DMS53 treated with DMSO at 0.1 percent for 48 hours (cell line): ENCODE measurements around the gene PLOD3.

Experiments used
- DNase-seq: peaks from one replicate; lab custom pipeline; 2025; ENCODE audit not compliant: unreplicated experiment; lab: John Stamatoyannopoulos, UW

The PLOD3 gene

DNA sequence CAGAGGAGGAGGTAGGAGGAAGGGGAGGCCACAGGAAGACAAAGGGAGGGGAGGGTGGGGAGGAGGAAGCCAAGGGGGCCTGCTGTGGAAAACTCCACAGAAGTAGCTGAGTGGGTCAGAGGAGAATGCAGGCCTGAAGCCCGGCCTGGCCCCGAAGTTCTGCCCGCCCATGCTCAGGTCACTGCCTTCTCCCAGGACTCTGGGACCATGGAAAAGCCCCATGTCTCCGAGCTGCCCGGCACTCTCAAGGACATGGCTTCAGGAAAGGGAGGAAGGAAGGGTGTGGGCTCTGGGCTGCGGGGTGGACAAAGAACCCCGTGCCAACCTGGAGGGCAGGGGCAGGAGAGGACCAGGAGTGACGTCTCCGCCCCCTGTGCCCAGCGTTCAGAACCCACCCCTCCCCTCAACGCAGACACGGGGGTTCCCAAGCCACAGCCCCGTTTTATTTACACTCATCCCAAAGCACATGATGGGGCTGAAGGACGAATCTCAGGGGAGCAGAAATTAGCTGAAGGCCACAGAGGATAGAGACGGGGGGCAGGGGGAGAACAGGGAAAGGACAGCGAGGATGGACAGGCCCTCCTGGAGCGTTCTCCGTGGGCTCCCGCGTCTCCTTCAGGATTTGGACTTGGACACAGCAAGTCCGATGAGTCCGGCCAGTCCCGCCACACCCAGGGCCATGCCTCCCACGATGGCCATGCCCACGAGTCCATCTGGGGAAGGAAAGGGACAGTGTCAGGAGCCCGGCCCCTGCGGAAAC lies 22.0 kb upstream of the PLOD3 start:
- DNase-seq: no peak

DNA sequence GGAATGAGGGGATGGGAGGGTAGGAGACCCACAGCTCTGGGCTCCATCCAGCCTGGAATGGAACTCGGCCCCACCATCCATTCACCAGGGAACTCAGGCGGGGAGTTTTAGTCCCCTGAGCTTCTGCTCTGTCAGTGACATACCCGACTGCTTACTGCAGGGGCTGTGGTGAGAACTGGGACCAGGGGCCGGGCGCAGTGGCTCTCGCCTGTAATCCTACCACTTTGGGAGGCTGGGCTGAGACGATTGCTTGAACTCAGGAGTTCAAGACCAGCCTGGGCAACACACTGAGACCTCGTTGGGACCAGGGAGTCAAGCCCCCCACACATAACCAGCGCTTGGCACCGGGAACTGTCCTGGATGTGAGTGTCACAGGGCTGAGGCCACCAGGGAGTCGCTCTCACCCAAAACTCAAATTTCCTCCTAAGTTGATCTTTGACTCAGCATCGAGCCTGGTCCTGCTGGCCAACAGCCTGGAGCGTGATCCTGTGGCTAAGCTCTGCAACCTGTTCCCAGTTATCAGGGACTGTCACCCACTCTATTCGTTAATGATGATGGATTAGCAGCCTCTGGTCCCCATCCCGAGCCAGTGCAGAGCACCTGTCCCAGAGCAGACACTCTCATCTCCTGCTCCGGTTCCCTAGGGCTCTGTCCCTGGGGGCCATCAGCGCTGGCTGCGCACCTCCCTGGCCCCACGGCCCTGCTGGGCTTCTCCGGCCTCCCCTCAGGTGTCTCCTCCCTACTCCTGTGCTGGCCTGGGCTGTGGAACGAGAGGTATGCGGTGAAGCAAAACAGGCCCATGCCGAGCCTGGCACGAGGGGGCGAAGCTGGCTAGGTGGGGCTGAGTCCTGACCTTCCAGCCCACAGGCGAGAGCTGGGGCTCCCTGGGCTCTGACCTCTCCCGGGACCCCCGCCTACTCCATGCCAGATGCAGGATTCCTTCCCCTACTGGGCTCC lies 21.1 kb upstream of the PLOD3 start:
- DNase-seq: no peak

DNA sequence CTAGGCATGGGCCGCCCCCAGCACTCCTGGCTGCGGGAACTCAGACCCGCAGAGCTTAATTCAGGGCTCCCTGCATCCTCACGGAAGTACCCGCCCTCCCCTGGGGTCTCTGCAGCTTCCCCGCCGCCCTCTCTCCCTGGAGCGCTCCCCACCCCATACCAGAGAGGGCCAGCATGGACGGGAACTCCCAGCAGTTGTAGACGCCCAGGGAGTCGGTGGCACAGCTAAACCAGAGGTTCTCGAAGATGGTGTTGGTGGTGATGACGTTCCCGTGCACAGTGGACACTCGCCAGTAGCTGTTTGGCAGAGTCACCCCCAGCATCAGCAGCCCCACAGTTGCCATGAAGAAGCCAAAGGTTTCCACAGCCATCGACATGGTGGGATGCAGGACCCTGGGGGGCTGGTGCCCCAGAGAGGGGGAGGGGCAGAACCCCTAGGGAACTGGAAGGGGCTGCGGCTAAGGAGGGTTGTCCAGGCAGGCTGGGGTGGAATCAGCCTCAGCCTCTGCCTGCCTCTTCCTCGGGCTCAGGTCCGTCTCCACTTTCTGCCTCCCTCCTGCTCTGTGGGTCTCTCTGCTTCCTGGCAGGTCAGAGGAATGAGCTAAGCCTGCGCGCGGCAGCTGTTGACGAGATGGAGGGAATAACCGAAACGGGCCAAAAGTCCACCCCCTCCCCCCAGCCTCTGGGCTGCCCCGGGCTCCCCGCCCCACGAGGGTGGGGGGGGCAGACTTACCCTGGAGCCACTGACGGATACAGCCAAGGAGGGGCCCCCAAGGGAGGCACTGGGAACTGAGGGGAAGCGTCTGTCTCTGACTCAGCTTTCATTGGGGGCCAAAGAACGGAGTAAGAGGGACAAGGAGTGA lies 20.1 kb upstream of the PLOD3 start, which contains the start of gene CLDN15:
CLDN15 (minus strand) TSS at position 597 of the 862 bp plus-strand sequence; CDS start at position 376, 221 bp downstream.
- DNase-seq: no peak

DNA sequence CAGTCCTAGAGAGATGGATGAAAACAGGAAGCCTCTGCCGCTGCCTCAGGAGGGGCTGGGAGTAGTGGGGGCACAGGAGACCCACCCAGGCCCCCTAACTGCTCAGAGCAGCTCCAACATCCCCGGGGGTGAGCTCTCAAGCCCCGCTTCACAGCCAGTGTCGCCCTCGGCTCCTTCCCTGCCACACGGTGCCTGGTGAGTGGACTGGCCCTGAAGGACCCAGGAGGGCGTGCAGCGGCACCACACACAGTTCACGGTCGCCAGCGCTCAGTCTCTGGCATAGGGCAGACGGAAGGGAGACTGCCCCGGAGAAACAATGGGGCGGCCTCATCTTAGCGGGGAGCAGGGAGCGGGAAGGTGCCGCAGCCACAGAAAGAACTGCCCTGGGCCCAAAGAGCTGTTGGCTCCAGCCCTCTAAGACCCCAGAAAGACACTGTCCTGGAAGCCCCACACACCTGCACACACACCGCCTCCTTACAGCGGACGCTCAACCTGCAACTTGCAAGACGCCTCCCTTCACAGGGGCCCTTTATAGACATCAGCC lies 19.0 kb upstream of the PLOD3 start:
- no peak for DNase-seq

DNA sequence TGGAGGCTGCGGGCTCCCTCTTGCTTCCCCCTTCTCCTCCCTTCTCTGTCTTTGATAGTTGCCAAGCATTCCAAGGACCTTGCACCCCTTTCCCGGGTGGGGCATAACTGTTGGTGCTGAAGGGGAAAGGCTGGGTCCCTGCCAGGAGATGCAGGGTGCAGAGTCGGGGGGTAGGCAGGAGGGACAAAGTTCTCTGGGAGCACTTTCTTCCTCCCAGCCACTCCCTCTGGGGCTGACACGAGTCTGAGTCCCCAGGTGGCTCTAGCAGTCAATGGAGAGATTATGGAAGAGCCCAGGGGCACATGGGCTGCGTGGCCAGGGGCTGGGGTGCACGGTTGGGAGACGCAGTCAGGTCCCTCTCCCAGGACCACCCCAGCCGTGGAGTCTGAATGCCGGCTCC lies 18.1 kb upstream of the PLOD3 start:
- no peak for DNase-seq

DNA sequence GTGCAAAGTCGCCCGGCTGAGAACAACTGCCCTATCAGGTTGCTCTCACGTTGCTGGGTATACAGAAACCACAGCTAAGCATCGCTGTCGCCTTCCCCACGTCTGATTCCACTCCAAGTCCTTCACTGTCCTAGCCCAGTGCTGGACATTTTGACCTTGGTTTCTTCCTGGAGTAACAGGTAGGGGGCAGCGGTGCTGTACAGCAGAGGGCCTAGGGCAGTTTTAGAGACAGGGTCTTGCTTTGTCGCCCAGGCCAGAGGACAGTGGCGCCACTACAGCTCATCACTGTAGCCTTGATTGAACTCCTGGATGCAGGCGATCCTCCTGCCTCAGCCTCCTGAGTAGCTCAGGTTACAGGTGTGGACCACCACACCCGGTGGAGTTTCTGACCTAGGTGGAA lies 17.7 kb upstream of the PLOD3 start:
- DNase-seq: no peak

DNA sequence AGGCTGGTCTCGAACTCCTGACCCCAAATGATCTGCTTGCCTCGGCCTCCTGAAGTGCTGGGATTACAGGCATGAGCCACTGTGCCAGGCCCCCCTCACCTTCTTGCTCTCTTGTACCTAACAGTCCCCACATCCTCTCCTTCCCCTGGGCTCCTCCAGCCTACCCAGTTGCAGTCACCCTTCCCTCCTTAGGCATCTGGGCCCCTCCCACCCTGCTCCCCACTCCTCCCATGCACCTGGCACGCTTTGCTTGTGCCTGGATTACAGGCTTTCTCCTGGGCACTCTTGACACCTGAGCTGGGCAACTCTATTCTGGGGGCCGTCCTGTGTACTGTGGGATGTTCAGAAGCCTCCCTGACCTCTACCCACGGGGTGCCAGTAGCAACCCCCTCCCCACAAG lies 17.3 kb upstream of the PLOD3 start:
- no peak for DNase-seq

DNA sequence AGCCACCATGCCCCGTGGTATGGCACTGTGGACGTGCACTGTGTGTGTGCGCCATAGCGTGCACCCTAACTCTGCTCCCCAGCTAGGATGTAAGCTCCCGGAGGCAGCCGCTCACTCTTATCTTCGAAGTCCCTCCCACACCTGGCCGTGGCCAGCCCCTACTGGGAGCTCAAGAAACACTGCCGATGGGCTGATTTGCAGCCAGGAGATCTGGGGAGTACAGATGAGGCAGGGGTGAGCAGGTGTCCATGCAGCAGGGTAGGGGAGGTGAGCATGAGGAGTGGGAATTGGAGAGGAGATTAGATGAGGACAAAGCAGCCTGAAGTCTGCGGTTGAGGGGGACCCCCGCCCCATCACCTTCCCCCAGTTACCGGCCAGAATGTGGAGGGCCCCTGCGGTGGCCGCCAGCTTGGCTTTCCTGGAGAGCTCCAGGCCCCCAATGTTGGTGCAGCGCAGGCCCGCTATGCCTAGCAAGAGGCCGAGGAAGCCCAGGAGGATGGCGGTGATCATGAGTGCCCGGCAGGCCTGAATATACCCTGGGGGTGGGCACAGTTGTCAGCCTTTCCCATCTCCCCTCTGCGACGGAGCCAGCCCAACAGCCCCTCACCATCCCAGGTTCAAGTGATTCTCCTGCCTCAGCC lies 16.6 kb upstream of the PLOD3 start:
- no peak for DNase-seq

DNA sequence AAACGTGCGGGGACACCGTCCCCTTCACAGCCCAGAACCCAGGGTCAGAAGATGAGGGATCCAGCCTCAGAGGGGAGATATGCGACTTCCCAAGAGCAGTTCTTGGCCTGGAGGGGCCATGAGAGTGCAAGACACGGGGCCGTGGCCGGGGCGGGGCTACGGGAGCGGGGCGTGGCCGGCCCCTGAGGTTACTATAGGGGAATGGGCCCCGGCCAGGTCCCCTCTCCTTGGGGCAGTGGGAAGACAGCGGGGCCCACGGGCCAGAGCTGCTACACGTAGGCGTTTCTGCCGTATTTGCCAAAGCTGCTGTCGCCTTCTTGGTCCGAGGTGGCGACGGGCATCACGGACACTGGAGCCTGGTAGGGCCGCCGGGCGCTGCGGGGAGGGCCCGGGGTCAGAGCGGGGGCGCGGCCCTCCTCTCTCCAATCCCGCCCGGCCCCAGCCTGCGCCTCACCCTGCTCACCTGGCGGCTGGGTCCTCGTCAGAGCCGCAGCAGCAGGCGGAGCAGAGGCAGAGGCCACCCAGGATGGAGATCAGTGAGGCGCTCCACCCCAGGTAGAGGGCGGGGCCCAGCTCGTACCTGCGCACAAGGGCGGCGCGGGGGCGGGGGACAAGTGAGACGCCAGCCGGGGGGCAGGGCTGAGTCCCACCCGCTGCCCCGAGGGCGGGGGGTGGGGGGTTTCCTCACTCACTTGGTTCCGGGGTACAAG lies 14.9 kb upstream of the PLOD3 start:
- peak; percentile 84 for DNase-seq

DNA sequence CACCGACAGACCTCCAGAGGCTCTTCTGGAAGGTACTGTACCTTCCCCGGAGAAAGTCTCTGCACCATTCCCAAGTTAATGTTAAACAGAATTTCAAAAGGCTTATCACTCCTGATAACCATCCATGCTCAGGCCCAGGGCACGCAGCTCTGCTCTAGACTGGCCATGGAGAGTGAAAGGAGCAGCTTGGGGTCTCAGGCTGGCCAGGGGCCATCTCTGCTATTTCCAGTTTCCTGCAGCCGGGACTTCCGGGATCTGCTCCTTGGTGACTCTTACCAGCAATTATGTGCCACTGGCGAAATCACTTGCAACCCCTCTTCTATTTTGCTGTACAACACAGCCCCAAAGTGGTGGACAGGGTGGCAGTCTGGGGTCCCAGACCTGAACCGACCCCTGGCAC lies 14.3 kb upstream of the PLOD3 start:
- no peak for DNase-seq

DNA sequence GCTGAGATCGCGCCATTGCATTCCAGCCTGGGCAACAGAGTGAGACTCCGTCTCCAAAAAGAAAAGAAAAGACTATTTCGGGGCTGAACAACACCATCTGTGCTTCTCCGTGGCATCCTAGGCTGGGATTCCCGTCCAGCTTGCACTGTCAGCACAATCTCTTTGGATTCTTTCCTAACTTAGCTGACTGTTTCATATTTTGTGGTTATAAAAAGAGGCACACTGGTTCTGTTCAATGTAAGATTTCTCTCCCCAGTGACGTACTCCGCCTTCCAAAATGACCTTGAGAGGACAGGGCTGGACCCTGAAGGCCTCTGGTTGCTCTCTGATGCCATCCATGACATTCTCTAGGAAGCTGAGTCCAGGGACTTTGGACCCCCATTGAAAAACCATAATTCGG lies 9.3 kb upstream of the PLOD3 start:
- no peak for DNase-seq

DNA sequence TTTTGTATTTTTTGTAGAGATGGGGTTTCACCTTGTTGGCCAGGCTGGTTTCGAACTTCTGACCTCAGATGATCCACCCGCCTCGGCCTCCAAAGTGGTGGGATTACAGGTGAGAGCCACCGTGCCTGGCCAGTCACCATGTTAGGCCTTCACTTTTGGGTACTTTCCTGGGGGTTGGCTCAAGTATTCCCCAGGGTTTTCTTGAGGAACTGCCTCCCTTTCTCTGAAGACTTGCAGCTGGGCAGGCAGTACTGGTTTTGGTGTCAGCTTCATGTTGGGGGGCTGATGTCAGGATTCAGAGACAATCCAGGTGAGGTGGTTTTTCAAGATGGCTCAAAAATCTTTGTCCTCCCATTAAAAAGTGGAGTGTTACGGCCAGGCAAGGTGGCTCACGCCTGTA lies 8.3 kb upstream of the PLOD3 start:
- DNase-seq: no peak

DNA sequence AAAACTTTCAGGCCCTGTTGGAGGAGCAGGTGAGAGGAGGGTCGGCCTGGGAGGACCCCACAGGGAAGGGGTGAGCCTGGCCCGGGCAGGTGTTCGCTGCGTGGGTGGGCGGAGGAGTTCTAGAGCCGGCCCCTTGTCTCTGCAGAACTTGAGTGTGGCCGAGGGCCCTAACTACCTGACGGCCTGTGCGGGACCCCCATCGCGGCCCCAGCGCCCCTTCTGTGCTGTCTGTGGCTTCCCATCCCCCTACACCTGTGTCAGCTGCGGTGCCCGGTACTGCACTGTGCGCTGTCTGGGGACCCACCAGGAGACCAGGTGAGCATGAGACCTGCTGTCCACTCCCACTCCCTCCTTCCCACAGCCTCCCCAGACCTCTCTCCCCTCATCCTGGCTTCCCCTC lies 6.1 kb upstream of the PLOD3 start:
- DNase-seq: no peak

DNA sequence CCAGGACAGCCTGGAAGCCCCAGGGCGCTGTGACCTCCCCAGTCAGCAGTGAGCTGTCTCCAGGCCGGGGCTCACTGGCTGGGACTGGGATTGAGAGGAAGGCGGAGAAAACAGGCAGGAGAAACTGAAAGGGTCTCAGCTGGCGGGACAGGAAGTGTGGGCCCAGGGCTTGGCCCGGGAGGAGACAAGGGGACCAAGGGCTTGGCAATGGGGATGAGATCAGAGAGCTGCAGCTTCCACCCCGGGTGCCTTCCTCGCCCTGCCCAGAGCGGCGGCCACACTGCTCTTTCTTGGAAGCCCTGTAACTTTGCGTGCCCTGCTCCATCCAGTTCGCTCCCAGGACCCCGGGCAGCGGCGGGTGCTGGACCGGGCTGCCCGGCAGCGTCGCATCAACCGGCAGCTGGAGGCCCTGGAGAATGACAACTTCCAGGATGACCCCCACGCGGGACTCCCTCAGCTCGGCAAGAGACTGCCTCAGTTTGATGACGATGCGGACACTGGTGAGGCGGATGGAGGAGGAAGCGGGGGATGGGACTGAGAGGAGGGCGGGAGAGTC lies 5.0 kb upstream of the PLOD3 start:
- DNase-seq: no peak

DNA sequence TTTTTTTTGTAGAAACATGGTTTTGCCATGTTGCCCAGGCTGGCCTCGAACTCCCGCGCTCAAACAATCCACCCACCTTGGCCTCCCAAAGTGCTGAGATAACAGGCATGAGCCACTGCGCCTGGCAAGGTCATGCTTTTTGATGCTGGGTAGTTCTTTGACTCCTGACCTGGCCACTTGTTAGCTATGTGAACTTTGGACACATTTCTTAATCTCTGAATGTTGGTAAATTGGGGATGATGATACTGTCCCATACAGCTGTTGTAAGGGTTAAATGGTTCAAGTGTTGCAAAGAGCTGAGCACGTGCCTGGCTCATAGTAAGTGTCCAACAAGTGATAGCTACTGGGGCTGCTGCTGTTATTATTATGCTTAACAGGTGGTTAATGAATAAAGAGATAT lies 2.9 kb upstream of the PLOD3 start:
- DNase-seq: no peak

DNA sequence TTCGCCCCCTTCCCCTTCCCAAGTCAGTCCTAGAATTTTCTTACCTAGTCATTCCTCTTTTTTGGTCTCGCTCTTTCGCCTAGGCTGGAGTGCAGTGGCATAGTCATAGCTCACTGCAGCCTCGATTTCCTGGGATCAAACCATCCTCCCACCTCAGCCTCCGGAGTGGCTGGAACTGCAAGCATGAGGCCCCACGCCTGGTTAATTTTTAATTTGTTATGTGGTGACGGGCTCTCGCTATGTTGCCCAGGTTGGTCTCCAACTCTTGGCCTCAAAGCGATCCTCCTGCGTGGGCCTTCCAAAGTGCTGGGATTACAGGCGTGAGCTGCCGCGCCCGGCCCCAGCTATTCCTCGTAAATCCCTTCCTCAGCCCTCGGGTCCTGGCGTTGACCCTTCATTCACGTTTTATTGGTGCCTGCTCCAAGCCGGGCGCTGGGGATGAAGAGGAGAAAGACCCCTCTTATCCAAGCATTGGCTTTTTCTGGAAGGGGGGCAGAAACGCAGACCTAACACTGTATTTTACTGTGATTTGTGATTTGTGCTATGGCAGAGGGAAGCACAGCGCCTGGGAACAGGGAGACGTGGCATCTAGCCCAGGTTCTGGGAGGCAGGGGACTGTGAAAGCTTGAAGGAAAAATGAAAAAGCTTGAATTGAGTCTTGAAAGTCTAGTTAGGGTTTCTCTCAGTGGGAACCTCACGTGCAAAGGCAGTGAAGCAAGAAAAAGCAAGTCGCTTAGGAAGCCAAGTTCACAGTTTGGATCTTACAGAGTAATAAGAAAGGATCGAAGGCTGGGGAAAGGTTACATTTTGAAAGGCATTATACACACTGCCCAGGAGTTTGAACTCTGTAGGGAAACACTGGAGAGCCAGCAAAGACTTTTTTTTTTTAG lies 1.1 kb upstream of the PLOD3 start:
- no peak for DNase-seq

DNA sequence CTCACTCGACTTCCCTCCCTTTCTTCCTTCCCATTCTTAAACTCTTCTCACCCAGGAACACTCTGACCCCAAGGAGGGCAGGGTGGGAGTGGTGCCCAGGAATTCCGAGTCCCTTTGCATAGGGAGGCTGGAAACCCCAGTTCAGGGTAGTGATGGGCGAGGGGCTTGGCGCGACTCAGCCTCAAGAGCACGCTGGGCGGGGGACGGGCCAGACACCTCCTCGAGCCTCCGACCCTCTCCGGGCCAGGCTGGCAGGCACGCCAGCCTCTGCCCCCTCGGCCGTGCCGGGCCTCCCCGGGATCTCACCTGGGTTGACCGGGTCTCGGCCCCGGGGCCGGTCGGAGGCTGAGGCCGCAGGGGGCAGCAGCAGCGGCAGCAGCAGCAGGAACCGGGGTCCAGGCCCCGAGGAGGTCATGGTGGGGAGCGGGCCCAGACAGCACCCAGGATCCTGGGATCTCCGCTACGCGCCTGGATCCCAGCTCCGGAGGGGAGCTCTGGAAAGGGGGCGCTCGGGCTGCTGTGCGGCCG lies 457 bp downstream of the PLOD3 start:
- no peak for DNase-seq
